ENCODE data around the gene NPEPL1.
"Not testable (repeated sequence)": the region's sequence is repeated elsewhere in the genome, so short reads cannot be mapped to it uniquely, and the experiment has no call there.

Gene NPEPL1

GRCh38 chr20:58755766-58756449 is 63.3 kb downstream of the NPEPL1 start:
- DNase-seq (ENCODE audit: low read depth in 4 of 4, low spot score in 1 of 4): no peak

GRCh38 chr20:58756450-58756775 is 63.8 kb downstream of the NPEPL1 start:
- no peak for DNase-seq (ENCODE audit: low read depth in 4 of 4, low spot score in 1 of 4)

GRCh38 chr20:58757647-58758046 is 65.0 kb downstream of the NPEPL1 start:
- not testable (repeated sequence) for DNase-seq (ENCODE audit: low read depth in 4 of 4, low spot score in 1 of 4)

DNA sequence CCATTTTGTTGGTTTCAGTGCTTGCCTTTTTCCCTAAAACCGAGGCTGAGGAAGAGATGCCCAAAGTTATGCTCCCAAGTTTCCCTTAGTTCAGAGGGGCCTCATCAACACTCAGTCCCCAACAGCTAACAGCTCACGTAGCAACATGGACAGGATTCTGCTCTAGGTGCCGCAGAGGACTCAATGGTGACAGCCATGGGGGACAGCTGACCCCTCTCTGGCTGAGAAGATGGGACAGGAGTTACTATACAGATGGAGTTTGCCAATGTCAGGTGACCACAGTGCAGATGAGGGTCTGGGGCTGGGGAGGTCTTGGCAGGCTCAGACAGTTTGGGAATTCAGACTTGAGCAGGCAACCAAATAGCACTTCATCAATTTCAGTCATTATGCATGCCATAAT is 67.3 kb downstream of the NPEPL1 start:
- no peak for DNase-seq (ENCODE audit: low read depth in 4 of 4, low spot score in 1 of 4)

- no peak for DNase-seq (ENCODE audit: low read depth in 4 of 4, low spot score in 1 of 4)
These were observed 68.3 kb downstream of the NPEPL1 start for GRCh38 chr20:58760856-58761255.

DNA sequence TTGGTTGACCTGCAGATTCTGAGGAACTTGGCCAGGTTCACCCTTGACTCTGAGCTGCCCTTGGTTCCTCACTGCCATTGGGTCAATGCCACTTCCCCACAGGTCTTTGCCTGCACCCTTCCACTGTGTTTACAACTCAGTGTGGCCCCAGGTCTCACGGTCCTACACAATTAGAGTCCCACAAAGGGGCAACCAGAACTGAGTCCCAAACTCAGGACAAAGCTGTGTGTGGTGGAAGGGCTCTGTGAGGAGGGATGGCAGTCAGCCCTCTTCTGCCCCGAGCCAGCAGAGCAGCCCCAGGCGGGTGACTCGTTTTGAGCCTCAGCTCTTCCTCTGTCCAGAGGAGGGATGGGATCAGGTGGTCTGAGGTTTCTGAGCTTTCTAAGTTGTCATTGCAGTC is 69.5 kb downstream of the NPEPL1 start:
- DNase-seq (ENCODE audit: low read depth in 4 of 4, low spot score in 1 of 4): no peak

DNA sequence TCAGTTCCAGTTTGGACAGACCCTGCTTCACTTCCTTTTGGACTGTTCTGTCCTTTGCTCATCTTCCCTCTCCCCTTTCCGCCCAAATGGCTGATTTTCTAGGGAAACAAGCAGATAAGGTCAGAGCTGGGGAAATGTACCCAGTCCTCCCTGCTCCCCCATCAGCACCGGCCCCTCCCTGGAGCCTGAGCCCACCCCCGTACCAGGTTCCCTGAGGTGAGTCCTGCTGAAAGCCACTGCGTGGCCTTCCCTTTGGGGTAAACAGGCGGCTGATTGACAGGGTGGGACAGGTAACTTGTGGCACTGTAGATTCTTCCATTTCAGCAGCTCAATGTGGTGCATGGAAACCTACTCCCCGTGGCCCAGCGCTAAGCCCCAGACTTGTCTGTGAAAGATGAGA is 70.5 kb downstream of the NPEPL1 start:
- no peak for DNase-seq (ENCODE audit: low read depth in 4 of 4, low spot score in 1 of 4)
